ENCODE measurements around the gene KLHL26.

The KLHL26 gene

DNA sequence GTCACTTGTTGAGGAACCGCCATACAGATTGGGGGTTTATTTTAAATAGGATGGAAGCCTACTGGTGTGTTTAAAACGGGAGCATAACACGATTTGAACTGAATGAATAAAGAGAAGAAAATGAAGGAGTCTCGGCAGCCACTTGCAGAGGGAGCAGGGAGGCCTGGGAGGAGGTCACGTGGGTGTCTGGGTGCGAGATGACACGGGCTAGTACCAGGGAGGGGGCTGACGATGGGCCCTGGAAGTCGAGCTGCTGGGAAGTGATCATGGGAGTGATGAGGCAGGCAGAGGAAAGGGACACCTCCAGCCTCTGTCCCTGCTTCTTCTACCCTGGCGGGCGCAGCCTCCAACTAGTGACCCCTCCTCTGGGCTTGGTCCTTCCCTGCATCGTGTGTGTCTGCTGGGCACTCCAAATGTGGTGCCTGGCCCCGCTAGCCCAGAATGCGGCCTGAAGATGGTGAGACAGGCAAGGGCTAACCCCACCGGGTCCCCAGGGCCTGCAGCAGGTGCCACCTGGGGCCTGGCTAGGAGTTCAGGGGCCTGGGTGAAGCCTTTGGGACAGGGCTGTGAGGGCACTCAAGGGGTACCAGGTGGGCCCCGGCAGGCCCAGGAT, 82.1 kb downstream of the KLHL26 start:
- in situ Hi-C loops (cut with HindIII; ENCODE audit: low pct_ligation_motif_present, low pct_unique_long_range_greater_than_20kb, low sequenced_read_pairs): no loop called here
- DNase-seq: no peak

- DNase-seq: no peak
- in situ Hi-C loops (cut with HindIII; ENCODE audit: low pct_ligation_motif_present, low pct_unique_long_range_greater_than_20kb, low sequenced_read_pairs): no loop called here
Measured at GRCh38 chr19:18719541-18719940, 82.7 kb downstream of the KLHL26 start.
